Smooth muscle cell of the coronary artery (primary cell): ENCODE data around the gene KIF18A. TPM values are rescaled to one million over a fixed set of nuclear protein-coding genes. Genes with fewer than 3 reads are reported as not detected.

Experiments
- total RNA-seq: library from RNA; depleted of rRNA; stranded (reverse); fragments of >200 nt; gene quantifications from 2 replicates; pipeline ENCODE4 v1.2.3, GENCODE V29; 2014; ENCODE audit warnings: low replicate concordance

The KIF18A gene
- total RNA-seq = 1.9 and 7.1 TPM in 2 replicates

DNA sequence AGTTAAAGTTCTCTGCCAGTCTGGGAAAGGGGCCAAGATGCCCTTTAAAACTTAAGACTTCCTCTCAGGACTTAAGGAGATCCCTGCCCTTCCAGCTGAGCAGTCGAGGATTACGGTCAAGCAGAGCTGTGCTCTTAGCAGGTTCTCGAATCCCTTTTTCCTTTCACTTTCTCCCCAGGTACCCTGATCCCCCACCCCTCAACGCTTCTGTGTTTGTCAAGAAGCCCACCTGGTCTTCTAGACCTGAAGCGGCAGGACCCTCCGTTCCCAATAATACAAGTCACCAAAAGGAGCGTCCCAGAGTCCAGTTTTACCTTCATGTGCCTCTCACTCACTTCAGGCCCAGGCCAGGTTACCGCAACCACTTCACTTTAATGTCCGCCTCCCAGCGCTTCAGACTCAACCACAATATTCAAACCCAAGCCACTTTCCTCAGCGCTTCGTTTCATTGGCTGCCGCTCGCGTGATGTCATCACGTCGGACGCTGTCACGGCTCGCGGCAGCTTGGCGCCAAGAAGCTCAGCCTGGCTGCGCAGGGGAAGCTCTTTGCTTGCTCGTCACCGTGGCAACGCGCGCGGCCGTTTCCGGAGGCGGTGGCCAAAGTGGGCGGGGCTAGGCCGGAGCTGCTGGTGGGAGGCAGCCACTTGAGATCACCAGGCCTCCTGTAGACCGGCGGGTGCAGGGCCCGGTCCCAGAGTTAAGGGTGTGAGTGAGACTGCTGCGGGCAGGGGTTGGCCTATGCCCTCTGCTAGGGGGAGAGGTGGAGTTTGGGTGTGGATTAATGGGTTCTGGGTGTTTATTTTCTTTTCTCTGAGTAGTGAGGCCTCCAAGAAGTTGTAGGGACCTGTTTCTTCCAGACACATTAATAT, at the start of gene KIF18A, which contains the start of gene METTL15:
TSS of gene KIF18A (minus strand) at position 407 of the 869 bp plus-strand sequence. CDS start 10,209 bp downstream, outside the sequence.
TSS of gene METTL15 (plus strand) at position 639 of the 869 bp plus-strand sequence. CDS start 4,947 bp downstream, outside the sequence.

Other genes starting within 250 kb of the KIF18A start
- gene METTL15, start 232 bp upstream of the KIF18A start, total RNA-seq = 9.0 and 14.7 TPM in 2 replicates